Activated CD8-positive, alpha-beta memory T cell treated with anti-CD3 and anti-CD28 coated beads for 24 hours (primary cell): ENCODE data around the gene KCTD18.

Experiments
- DNase-seq: peaks from one replicate; pipeline ENCODE4 v3.0.0-alpha.2; 2020

Gene KCTD18

GRCh38 chr2:200483729-200484198 lies 26.1 kb downstream of the KCTD18 start:
- DNase-seq: no peak

- no peak for DNase-seq
Observed at GRCh38 chr2:200482194-200482593, 27.7 kb downstream of the KCTD18 start.

- DNase-seq: no peak
Observed at GRCh38 chr2:200479692-200480265, 30.1 kb downstream of the KCTD18 start.

GRCh38 chr2:200477667-200478131 lies 32.2 kb downstream of the KCTD18 start:
- no peak for DNase-seq

GRCh38 chr2:200476836-200477235 lies 33.0 kb downstream of the KCTD18 start:
- DNase-seq: no peak

- no peak for DNase-seq
Observed at GRCh38 chr2:200475795-200476194, 34.1 kb downstream of the KCTD18 start.

GRCh38 chr2:200472853-200473464 lies 36.9 kb downstream of the KCTD18 start:
- DNase-seq: no peak

GRCh38 chr2:200471928-200472645 lies 37.8 kb downstream of the KCTD18 start:
- DNase-seq: no peak

GRCh38 chr2:200471324-200471848 lies 38.5 kb downstream of the KCTD18 start:
- DNase-seq: no peak

GRCh38 chr2:200470230-200470629 lies 39.6 kb downstream of the KCTD18 start:
- DNase-seq: no peak

GRCh38 chr2:200469708-200470211 lies 40.1 kb downstream of the KCTD18 start:
- DNase-seq: no peak

- DNase-seq: peak; percentile 61
Observed at GRCh38 chr2:200467806-200468681, 41.8 kb downstream of the KCTD18 start.

GRCh38 chr2:200466425-200467418 lies 43.1 kb downstream of the KCTD18 start:
- no peak for DNase-seq

GRCh38 chr2:200463452-200463851 lies 46.4 kb downstream of the KCTD18 start:
- no peak for DNase-seq

GRCh38 chr2:200461846-200462710 lies 47.8 kb downstream of the KCTD18 start:
- no peak for DNase-seq

- DNase-seq: no peak
Observed at GRCh38 chr2:200459101-200459500, 50.8 kb downstream of the KCTD18 start.

- DNase-seq: no peak
Observed at GRCh38 chr2:200456567-200456966, 53.3 kb downstream of the KCTD18 start.

- DNase-seq: no peak
Observed at GRCh38 chr2:200455958-200456421, 53.9 kb downstream of the KCTD18 start.

GRCh38 chr2:200454927-200455801 lies 54.7 kb downstream of the KCTD18 start:
- no peak for DNase-seq
